ENCODE results near the gene MAN1A2. TPM values are rescaled to one million over a fixed set of nuclear protein-coding genes. Genes with fewer than 3 reads are reported as not detected.

Gene MAN1A2
- total and polyA plus RNA-seq, 2 experiments from 2014 or later: 22.8 to 48.1 TPM

DNA sequence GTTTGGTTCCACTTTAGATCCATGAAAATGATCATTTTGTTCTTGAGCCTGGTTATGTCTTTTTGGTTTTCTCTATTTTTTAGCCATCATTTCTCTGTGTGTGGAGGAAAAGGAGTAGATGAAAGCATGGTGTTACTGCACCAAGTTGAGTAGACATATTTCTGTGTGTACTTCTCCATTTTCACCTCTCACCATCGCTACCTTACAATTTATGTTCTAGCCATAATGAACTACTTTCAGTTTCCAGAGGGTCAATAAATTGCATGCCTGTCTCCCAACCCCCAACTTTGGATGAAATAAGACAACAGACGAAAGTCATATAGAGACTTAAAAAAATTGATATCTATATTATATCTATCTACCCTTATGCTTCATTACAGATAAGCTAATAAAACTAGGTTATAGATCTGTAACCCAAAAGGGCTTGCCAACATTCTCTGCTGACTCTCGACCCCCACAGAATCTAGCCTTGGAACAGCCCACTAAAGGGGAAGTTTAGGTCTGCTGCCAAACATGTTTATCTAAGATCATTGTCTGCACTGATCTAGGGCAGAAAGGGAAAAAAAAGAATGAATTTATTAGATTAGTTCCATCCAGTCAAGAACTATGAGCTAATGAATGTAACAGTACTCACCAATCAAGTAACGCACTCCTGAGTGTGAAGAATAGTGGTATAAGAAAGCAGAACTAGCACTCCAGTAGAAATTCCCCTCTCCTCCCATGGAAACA lies 7.5 kb upstream of the MAN1A2 start:
- Histone ChIP-seq H3K79me2 (ENCODE audit: insufficient read depth) (peaks cover 2% of the 10 kb centered on the region; the same call in 1 of the 2 replicates), H3K4me1 (ENCODE audit: insufficient read depth) (no peaks in the 10 kb centered on the region), H3K36me3 (ENCODE audit: low read depth) (no peaks in the 10 kb centered on the region), H3K27me3 (replicated peaks; ENCODE audit: insufficient read depth) (no peaks in the 10 kb centered on the region), H2AFZ (no peak overlapping the region), H3K4me3 (no peak overlapping the region), H3K27ac (no peak overlapping the region), H3K9ac (no peak overlapping the region), H3K9me2 (ENCODE audit: insufficient read depth) (no peaks in the 10 kb centered on the region), H3F3A (ENCODE audit: insufficient read depth) (no peaks in the 10 kb centered on the region), H4K20me1 (ENCODE audit: insufficient read depth) (no peaks in the 10 kb centered on the region), H3K4me2 (ENCODE audit: unreplicated experiment) (no peak overlapping the region), H3K9me3 (ENCODE audit: low read depth) (no peaks in the 10 kb centered on the region)
- no peak for DNase-seq
- no peak for TF ChIP-seq EZH2phosphoT487 (IDR thresholded peaks at IDR 0.05; ENCODE audit: insufficient read depth, low read depth)
- TF ChIP-seq EZH2 (IDR thresholded peaks at IDR 0.05; ENCODE audit: insufficient read depth, poor library complexity, severe bottlenecking): no peak
- WGBS, 2 experiments (ENCODE audit: low coverage in 1 of 2, low lambda C conversion rate in 2 of 2, missing lambda C conversion rate in 2 of 2): 65 to 78% methylated on average over 4 of the region's 4 CpGs
- in situ Hi-C loops (cut with MboI): no loop called here

DNA sequence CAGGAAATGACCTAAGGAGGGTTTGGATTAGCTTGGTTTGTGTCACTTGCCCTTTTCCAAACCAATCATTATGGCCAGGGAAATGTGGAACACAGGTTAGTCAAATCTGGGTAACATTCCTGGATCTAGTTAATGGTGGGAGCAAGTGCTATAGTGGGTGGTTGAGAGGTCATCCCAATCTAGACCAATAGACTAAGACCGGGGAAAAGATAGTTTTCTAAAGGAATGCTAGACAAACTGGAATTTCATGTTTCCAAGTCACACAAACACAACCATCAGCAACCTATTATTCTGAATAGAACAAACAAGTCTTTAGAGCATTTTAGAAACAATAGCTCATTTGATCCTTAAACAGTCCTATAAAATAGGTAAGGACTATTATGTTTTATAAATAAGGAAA lies 4.3 kb upstream of the MAN1A2 start:
- Histone ChIP-seq H3K9me2 (ENCODE audit: insufficient read depth) (no peaks in the 10 kb centered on the region), H3F3A (ENCODE audit: insufficient read depth) (peaks cover 13% of the 10 kb centered on the region), H2AFZ (no peak overlapping the region), H3K9ac (no peak overlapping the region), H3K27ac (no peak overlapping the region), H3K4me3 (no peak overlapping the region), H3K4me1 (ENCODE audit: insufficient read depth) (peaks cover 13% of the 10 kb centered on the region), H3K27me3 (replicated peaks; ENCODE audit: insufficient read depth) (no peaks in the 10 kb centered on the region), H4K20me1 (ENCODE audit: insufficient read depth) (no peaks in the 10 kb centered on the region), H3K4me2 (ENCODE audit: unreplicated experiment) (no peak overlapping the region), H3K79me2 (ENCODE audit: insufficient read depth) (peaks cover 23% of the 10 kb centered on the region), H3K36me3 (ENCODE audit: low read depth) (no peaks in the 10 kb centered on the region), H3K9me3 (ENCODE audit: low read depth) (no peaks in the 10 kb centered on the region)
- DNase-seq: no peak
- WGBS, 2 experiments (ENCODE audit: low coverage in 1 of 2, low lambda C conversion rate in 2 of 2, missing lambda C conversion rate in 2 of 2): 88 to 95% methylated on average over 1 of the region's 1 CpG
- TF ChIP-seq EZH2 (IDR thresholded peaks at IDR 0.05; ENCODE audit: insufficient read depth, poor library complexity, severe bottlenecking) (no peak), EZH2phosphoT487 (IDR thresholded peaks at IDR 0.05; ENCODE audit: insufficient read depth, low read depth) (no peak)
- in situ Hi-C loops (cut with MboI): no loop called here

DNA sequence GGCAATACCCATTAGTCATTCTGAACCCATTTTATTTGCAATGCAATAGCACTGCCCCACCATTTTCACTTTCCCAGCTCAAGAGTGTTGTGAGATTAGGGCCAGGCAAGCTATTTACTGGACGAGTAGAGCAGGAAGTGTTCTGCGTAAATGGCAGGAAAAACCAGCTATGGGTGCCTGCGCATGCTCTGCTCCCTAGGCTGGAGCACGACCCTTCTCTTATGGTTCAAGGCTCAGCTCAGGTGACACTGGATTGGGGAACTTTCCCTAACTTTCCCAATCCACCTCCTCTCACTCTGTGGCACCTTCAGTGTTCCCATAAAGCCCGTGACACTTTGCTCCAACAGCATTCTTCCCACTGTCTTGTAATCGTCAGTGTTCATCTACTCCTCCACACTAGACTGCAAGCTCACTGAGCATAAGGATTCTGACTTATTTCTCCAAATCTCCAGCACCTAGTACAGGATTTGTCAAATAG lies 3.6 kb upstream of the MAN1A2 start:
- Histone ChIP-seq H3K4me1 (ENCODE audit: insufficient read depth) (peaks cover 13% of the 10 kb centered on the region), H3K36me3 (ENCODE audit: low read depth) (no peaks in the 10 kb centered on the region), H3K9me2 (ENCODE audit: insufficient read depth) (no peaks in the 10 kb centered on the region), H3K4me2 (ENCODE audit: unreplicated experiment) (no peak overlapping the region), H4K20me1 (ENCODE audit: insufficient read depth) (no peaks in the 10 kb centered on the region), H3K9ac (no peak overlapping the region), H3F3A (ENCODE audit: insufficient read depth) (peaks cover 13% of the 10 kb centered on the region), H3K4me3 (no peak overlapping the region), H3K27ac (no peak overlapping the region), H3K27me3 (replicated peaks; ENCODE audit: insufficient read depth) (no peaks in the 10 kb centered on the region), H3K9me3 (ENCODE audit: low read depth) (no peaks in the 10 kb centered on the region), H3K79me2 (ENCODE audit: insufficient read depth) (peaks cover 30% of the 10 kb centered on the region), H2AFZ (peak overlapping the region; percentile 30; the same call in 1 of the 2 replicates)
- peak; percentile 8 for DNase-seq
- in situ Hi-C loops (cut with MboI): no loop called here
- TF ChIP-seq EZH2 (IDR thresholded peaks at IDR 0.05; ENCODE audit: insufficient read depth, poor library complexity, severe bottlenecking): no peak
- no peak for TF ChIP-seq EZH2phosphoT487 (IDR thresholded peaks at IDR 0.05; ENCODE audit: insufficient read depth, low read depth)
- WGBS, 2 experiments (ENCODE audit: low coverage in 1 of 2, low lambda C conversion rate in 2 of 2, missing lambda C conversion rate in 2 of 2): 70 to 71% methylated on average over 6 of the region's 6 CpGs

DNA sequence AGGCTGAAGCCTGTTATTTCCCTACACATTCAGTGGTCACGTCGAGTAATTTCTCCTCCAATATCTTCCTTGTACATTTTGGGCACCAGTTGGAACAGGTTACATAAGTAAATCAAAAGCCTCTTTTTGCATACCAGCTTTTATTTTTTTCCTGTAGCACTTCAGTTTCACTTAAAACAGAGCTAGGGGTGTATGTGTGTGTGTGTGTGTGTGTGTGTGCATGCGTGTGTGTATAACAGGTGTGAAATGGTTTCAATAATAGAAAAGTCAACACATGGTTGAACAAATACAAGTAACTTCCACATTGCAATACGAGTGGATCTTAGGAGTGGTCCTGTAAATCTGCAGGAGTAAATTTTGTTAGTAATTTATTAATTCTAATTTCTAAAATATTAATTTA lies 3.0 kb upstream of the MAN1A2 start:
- in situ Hi-C loops (cut with MboI): no loop called here

More for the DNA sequence above, 3.0 kb upstream of the MAN1A2 start:
- H2AFZ ChIP-seq: no peak overlapping the region
- H3K9me3 ChIP-seq (ENCODE audit: low read depth): no peaks in the 10 kb centered on the region
- H3K27me3 ChIP-seq (replicated peaks; ENCODE audit: insufficient read depth): no peaks in the 10 kb centered on the region
- H3K4me2 ChIP-seq (ENCODE audit: unreplicated experiment): no peak overlapping the region
- H3K27ac ChIP-seq: no peak overlapping the region
- TF ChIP-seq EZH2phosphoT487 (IDR thresholded peaks at IDR 0.05; ENCODE audit: insufficient read depth, low read depth): no peak
- TF ChIP-seq EZH2 (IDR thresholded peaks at IDR 0.05; ENCODE audit: insufficient read depth, poor library complexity, severe bottlenecking): no peak
- no peak overlapping the region for H3K4me3 ChIP-seq
- WGBS, 2 experiments (ENCODE audit: low coverage in 1 of 2, low lambda C conversion rate in 2 of 2, missing lambda C conversion rate in 2 of 2): 71 to 76% methylated on average over 4 of the region's 4 CpGs
- peaks cover 36% of the 10 kb centered on the region for H3K79me2 ChIP-seq (ENCODE audit: insufficient read depth)
- H3K36me3 ChIP-seq (ENCODE audit: low read depth): no peaks in the 10 kb centered on the region
- H3K4me1 ChIP-seq (ENCODE audit: insufficient read depth): peaks cover 14% of the 10 kb centered on the region
- H3F3A ChIP-seq (ENCODE audit: insufficient read depth): peaks cover 13% of the 10 kb centered on the region
- H3K9me2 ChIP-seq (ENCODE audit: insufficient read depth): no peaks in the 10 kb centered on the region
- DNase-seq: no peak
- no peak overlapping the region for H3K9ac ChIP-seq
- H4K20me1 ChIP-seq (ENCODE audit: insufficient read depth): peaks cover 3% of the 10 kb centered on the region; the same call in 1 of the 2 replicates
